ENCODE data around the gene UBE2E3.

Gene UBE2E3

DNA sequence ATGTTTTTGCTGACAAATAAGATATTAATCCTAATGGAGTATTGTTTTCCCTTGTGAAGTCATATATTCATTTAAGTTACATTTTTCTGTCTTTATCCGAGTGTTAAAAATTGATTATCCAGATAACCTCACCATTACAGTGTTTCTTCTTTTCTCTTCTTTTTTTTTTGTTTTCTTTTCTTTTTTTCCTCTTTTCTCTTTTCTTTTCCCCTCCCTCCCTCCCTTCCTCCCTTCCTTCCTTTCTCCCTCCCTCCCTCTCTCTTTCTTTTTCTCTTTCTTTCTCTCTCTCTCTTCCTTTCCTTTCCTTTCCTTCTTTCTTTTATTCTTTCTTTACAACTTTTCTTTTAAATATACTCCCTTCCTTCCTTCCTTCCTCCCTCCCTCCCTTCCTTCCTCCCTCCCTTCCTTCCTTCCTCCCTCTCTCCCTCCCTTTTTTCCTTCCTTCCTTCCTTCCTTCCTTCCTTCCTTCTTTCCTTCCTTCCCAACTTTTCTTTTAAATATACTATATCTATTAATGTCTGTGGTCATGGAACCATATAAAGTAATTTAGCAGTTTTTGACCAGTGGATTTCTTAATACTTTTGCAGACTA is 40.9 kb downstream of the UBE2E3 start:
- DNase-seq: no peak
- no peak for ATAC-seq (ENCODE audit: insufficient read depth, low read depth)
- no peak overlapping the region for H3K4me2 ChIP-seq (ENCODE audit: insufficient read depth, low read length)
- H3K4me1 ChIP-seq (ENCODE audit: insufficient read depth, low read length): no peaks in the 10 kb centered on the region; the same call in 1 of the 2 replicates
- no peaks in the 10 kb centered on the region for H3K9me3 ChIP-seq (ENCODE audit: insufficient read depth, low read length, severe bottlenecking)
- H3K79me2 ChIP-seq (ENCODE audit: insufficient read depth, low read length): peaks cover 41% of the 10 kb centered on the region
- H2AFZ ChIP-seq (ENCODE audit: low read depth, low read length): no peak overlapping the region
- no peaks in the 10 kb centered on the region for H3K36me3 ChIP-seq (ENCODE audit: insufficient read depth, low read length)
- H4K20me1 ChIP-seq (ENCODE audit: insufficient read depth, low read length): peaks cover 22% of the 10 kb centered on the region; the same call in 1 of the 2 replicates
- no peak overlapping the region for H3K4me3 ChIP-seq (ENCODE audit: low read depth in 1 of 2, low read length in 2 of 2)
- H3K27ac ChIP-seq (ENCODE audit: low read length): no peak overlapping the region
- TF ChIP-seq, protein P1, sequence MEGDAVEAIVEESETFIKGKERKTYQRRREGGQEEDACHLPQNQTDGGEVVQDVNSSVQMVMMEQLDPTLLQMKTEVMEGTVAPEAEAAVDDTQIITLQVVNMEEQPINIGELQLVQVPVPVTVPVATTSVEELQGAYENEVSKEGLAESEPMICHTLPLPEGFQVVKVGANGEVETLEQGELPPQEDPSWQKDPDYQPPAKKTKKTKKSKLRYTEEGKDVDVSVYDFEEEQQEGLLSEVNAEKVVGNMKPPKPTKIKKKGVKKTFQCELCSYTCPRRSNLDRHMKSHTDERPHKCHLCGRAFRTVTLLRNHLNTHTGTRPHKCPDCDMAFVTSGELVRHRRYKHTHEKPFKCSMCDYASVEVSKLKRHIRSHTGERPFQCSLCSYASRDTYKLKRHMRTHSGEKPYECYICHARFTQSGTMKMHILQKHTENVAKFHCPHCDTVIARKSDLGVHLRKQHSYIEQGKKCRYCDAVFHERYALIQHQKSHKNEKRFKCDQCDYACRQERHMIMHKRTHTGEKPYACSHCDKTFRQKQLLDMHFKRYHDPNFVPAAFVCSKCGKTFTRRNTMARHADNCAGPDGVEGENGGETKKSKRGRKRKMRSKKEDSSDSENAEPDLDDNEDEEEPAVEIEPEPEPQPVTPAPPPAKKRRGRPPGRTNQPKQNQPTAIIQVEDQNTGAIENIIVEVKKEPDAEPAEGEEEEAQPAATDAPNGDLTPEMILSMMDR (IDR thresholded peaks at IDR 0.05; ENCODE audit: borderline replicate concordance, extremely low read depth, low read length, poor library complexity, severe bottlenecking): no peak
- no peak for TF ChIP-seq EZH2 (IDR thresholded peaks at IDR 0.05; ENCODE audit: borderline replicate concordance, low read depth, low read length, severe bottlenecking)
- no peak overlapping the region for H3K9ac ChIP-seq (ENCODE audit: low read depth, low read length)
- no peaks in the 10 kb centered on the region for H3K27me3 ChIP-seq (ENCODE audit: insufficient read depth, low read length, poor library complexity)

DNA sequence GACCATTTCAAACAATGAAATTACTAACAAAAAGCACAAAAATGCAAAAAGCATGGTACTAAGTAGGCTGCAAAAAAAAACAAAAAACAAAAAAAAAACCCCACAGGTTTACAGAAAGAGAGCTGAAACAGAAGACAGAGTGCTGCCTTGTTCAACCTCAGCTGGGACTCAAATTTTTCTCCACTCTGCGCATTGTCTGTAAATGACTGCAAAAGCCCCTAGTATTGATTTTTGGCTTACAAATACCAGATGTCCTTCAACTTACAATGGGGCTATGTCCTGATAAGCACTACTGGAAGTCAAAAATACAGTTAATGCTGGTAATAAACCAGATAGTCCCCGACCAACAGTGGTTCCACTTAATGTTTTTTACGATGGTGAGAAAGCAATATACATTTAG is 42.2 kb downstream of the UBE2E3 start:
- Histone ChIP-seq H3K4me1 (ENCODE audit: insufficient read depth, low read length) (no peaks in the 10 kb centered on the region; the same call in 1 of the 2 replicates), H3K9me3 (ENCODE audit: insufficient read depth, low read length, severe bottlenecking) (no peaks in the 10 kb centered on the region), H3K27me3 (ENCODE audit: insufficient read depth, low read length, poor library complexity) (no peaks in the 10 kb centered on the region), H3K36me3 (ENCODE audit: insufficient read depth, low read length) (no peaks in the 10 kb centered on the region), H3K79me2 (ENCODE audit: insufficient read depth, low read length) (peaks cover 40% of the 10 kb centered on the region), H3K27ac (ENCODE audit: low read length) (no peak overlapping the region), H2AFZ (ENCODE audit: low read depth, low read length) (no peak overlapping the region), H3K9ac (ENCODE audit: low read depth, low read length) (no peak overlapping the region), H3K4me3 (ENCODE audit: low read depth in 1 of 2, low read length in 2 of 2) (no peak overlapping the region), H4K20me1 (ENCODE audit: insufficient read depth, low read length) (peaks cover 14% of the 10 kb centered on the region; the same call in 1 of the 2 replicates), H3K4me2 (ENCODE audit: insufficient read depth, low read length) (no peak overlapping the region)
- no peak for DNase-seq
- TF ChIP-seq EZH2 (IDR thresholded peaks at IDR 0.05; ENCODE audit: borderline replicate concordance, low read depth, low read length, severe bottlenecking): no peak
- TF ChIP-seq, protein P1 (IDR thresholded peaks at IDR 0.05; ENCODE audit: borderline replicate concordance, extremely low read depth, low read length, poor library complexity, severe bottlenecking): no peak
- ATAC-seq (ENCODE audit: insufficient read depth, low read depth): no peak

DNA sequence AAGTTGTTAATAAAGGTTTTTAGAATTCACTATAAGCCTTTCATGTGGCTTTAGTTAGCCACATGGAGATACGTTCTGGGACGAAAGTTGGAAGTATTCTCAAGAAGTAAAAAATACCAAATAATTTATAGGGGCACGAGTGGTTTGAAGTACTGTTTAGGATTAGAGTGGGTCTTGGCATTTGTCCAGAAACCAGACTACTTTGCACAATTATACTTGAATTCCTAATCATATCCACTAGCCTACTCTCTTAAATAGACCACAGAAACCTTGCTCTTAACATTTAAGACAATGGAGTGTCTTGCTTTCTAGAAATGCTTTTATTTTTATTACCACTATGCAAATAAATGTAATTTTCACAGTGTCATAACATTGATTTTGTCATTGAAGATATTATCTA is 44.6 kb downstream of the UBE2E3 start:
- H3K4me3 ChIP-seq (ENCODE audit: low read depth in 1 of 2, low read length in 2 of 2): no peak overlapping the region
- DNase-seq (no peak), ATAC-seq (ENCODE audit: insufficient read depth, low read depth) (peak; percentile 45; the same call in 1 of the 3 replicates)
- peaks cover 35% of the 10 kb centered on the region for H3K79me2 ChIP-seq (ENCODE audit: insufficient read depth, low read length)
- H3K9me3 ChIP-seq (ENCODE audit: insufficient read depth, low read length, severe bottlenecking): no peaks in the 10 kb centered on the region
- no peak overlapping the region for H3K4me2 ChIP-seq (ENCODE audit: insufficient read depth, low read length)
- H4K20me1 ChIP-seq (ENCODE audit: insufficient read depth, low read length): peaks cover 8% of the 10 kb centered on the region; the same call in 1 of the 2 replicates
- H3K27me3 ChIP-seq (ENCODE audit: insufficient read depth, low read length, poor library complexity): no peaks in the 10 kb centered on the region
- no peak overlapping the region for H2AFZ ChIP-seq (ENCODE audit: low read depth, low read length)
- TF ChIP-seq EZH2 (IDR thresholded peaks at IDR 0.05; ENCODE audit: borderline replicate concordance, low read depth, low read length, severe bottlenecking): no peak
- TF ChIP-seq, protein P1 (IDR thresholded peaks at IDR 0.05; ENCODE audit: borderline replicate concordance, extremely low read depth, low read length, poor library complexity, severe bottlenecking): no peak
- no peaks in the 10 kb centered on the region for H3K36me3 ChIP-seq (ENCODE audit: insufficient read depth, low read length)
- no peak overlapping the region for H3K9ac ChIP-seq (ENCODE audit: low read depth, low read length)
- no peaks in the 10 kb centered on the region; the same call in 1 of the 2 replicates for H3K4me1 ChIP-seq (ENCODE audit: insufficient read depth, low read length)
- H3K27ac ChIP-seq (ENCODE audit: low read length): no peak overlapping the region
